GM11168 (cell line): ENCODE results near the gene CERT1.
"Not testable (repeated sequence)": the region's sequence is repeated elsewhere in the genome, so short reads cannot be mapped to it uniquely, and the experiment has no call there.

ENCODE experiments used
- in situ Hi-C: fragments of 300-500 bp; cut with MboI; formaldehyde crosslinking; loops from one replicate; pipeline ENCODE4 v1.12.0; 2022; ENCODE audit warnings: low sequenced_read_pairs; ENCODE audit not compliant: unreplicated experiment

The CERT1 gene

GRCh38 chr5:75511435-75512382, at the start of gene CERT1, which contains the start of gene POLK:
Gene CERT1, minus strand, starts transcription at chr5:75511629. Its CDS starts 422 bp downstream, at chr5:75511207.
Gene POLK, plus strand, starts transcription at chr5:75511891.
- in situ Hi-C loops, result no loop called here

GRCh38 chr5:75560655-75561054, 49.2 kb upstream of the CERT1 start:
- in situ Hi-C loops, result not testable (repeated sequence)

- in situ Hi-C loops, result no loop called here
Measured at GRCh38 chr5:75558981-75559632, 47.7 kb upstream of the CERT1 start.

- in situ Hi-C loops, result no loop called here
Measured at GRCh38 chr5:75558221-75558620, 46.8 kb upstream of the CERT1 start.

- in situ Hi-C loops, result no loop called here
Measured at GRCh38 chr5:75553358-75553757, 41.9 kb upstream of the CERT1 start.

GRCh38 chr5:75552764-75553163, 41.3 kb upstream of the CERT1 start:
- in situ Hi-C loops, result no loop called here

GRCh38 chr5:75551471-75551870, 40.0 kb upstream of the CERT1 start:
- in situ Hi-C loops, result no loop called here

GRCh38 chr5:75550597-75550996, 39.2 kb upstream of the CERT1 start:
- in situ Hi-C loops, result no loop called here

- in situ Hi-C loops, result no loop called here
Measured at GRCh38 chr5:75547812-75548211, 36.4 kb upstream of the CERT1 start.

GRCh38 chr5:75546830-75547229, 35.4 kb upstream of the CERT1 start:
- in situ Hi-C loops, result no loop called here

- in situ Hi-C loops, result no loop called here
Measured at GRCh38 chr5:75545131-75545530, 33.7 kb upstream of the CERT1 start.

GRCh38 chr5:75538211-75538610, 26.8 kb upstream of the CERT1 start:
- in situ Hi-C loops, result no loop called here

- in situ Hi-C loops, result no loop called here
Measured at GRCh38 chr5:75536694-75537360, 25.4 kb upstream of the CERT1 start.

GRCh38 chr5:75536147-75536546, 24.7 kb upstream of the CERT1 start:
- in situ Hi-C loops, result no loop called here

GRCh38 chr5:75534734-75535133, 23.3 kb upstream of the CERT1 start:
- in situ Hi-C loops, result no loop called here

GRCh38 chr5:75533716-75534115, 22.3 kb upstream of the CERT1 start:
- in situ Hi-C loops, result not testable (repeated sequence)

- in situ Hi-C loops, result no loop called here
Measured at GRCh38 chr5:75532190-75532589, 20.8 kb upstream of the CERT1 start.

GRCh38 chr5:75529185-75529584, 17.8 kb upstream of the CERT1 start:
- in situ Hi-C loops, result no loop called here

- in situ Hi-C loops, result no loop called here
Measured at GRCh38 chr5:75526070-75526469, 14.6 kb upstream of the CERT1 start.

- in situ Hi-C loops, result no loop called here
Measured at GRCh38 chr5:75525344-75525743, 13.9 kb upstream of the CERT1 start.

GRCh38 chr5:75524591-75524990, 13.2 kb upstream of the CERT1 start:
- in situ Hi-C loops, result no loop called here
